HG02884 (cell line): ENCODE results near the gene COPB1.
A peak's percentile ranks its signal among the peaks of the same experiment; 100 is the strongest.
"Not testable (repeated sequence)": the region's sequence is repeated elsewhere in the genome, so short reads cannot be mapped to it uniquely, and the experiment has no call there.

Source experiments
- ATAC-seq: cut with Tn5 transposase; IDR thresholded peaks from one replicate; pipeline ENCODE4 v1.9.1; 2021; ENCODE audit warnings: mild to moderate bottlenecking, moderate library complexity; ENCODE audit not compliant: unreplicated experiment

The COPB1 gene

GRCh38 chr11:14499560-14500180 is at the start of gene COPB1:
Gene COPB1, minus strand, starts transcription at chr11:14499811. Its CDS starts 883 bp downstream, at chr11:14498928.
- peak; percentile 88 for ATAC-seq

GRCh38 chr11:14547440-14547839 is 47.8 kb upstream of the COPB1 start:
- no peak for ATAC-seq

GRCh38 chr11:14546672-14547071 is 47.1 kb upstream of the COPB1 start:
- ATAC-seq, result no peak

GRCh38 chr11:14544611-14545010 is 45.0 kb upstream of the COPB1 start:
- peak; percentile 91 for ATAC-seq

- no peak for ATAC-seq
Observed at GRCh38 chr11:14543260-14543659, 43.6 kb upstream of the COPB1 start.

GRCh38 chr11:14542324-14542723 is 42.7 kb upstream of the COPB1 start:
- ATAC-seq, result no peak

- no peak for ATAC-seq
Observed at GRCh38 chr11:14541192-14541947, 41.8 kb upstream of the COPB1 start.

GRCh38 chr11:14539982-14540421 is 40.4 kb upstream of the COPB1 start:
- no peak for ATAC-seq

- no peak for ATAC-seq
Observed at GRCh38 chr11:14538926-14539554, 39.4 kb upstream of the COPB1 start.

- ATAC-seq, result no peak
Observed at GRCh38 chr11:14538271-14538925, 38.8 kb upstream of the COPB1 start.

GRCh38 chr11:14537134-14537599 is 37.6 kb upstream of the COPB1 start:
- peak; percentile 84 for ATAC-seq

- not testable (repeated sequence) for ATAC-seq
Observed at GRCh38 chr11:14535166-14535565, 35.6 kb upstream of the COPB1 start.

- ATAC-seq, result no peak
Observed at GRCh38 chr11:14529951-14530350, 30.3 kb upstream of the COPB1 start.

GRCh38 chr11:14529321-14529720 is 29.7 kb upstream of the COPB1 start:
- ATAC-seq, result no peak

GRCh38 chr11:14522801-14523200 is 23.2 kb upstream of the COPB1 start:
- no peak for ATAC-seq

- ATAC-seq, result no peak
Observed at GRCh38 chr11:14522245-14522644, 22.6 kb upstream of the COPB1 start.

- ATAC-seq, result no peak
Observed at GRCh38 chr11:14520747-14521151, 21.1 kb upstream of the COPB1 start.

GRCh38 chr11:14519917-14520746 is 20.5 kb upstream of the COPB1 start, which contains the start of gene PSMA1:
Gene PSMA1, minus strand, starts transcription at chr11:14520386. Its CDS starts 87 bp downstream, at chr11:14520299.
- ATAC-seq, result peak; percentile 88

GRCh38 chr11:14519597-14519916 is 19.9 kb upstream of the COPB1 start:
- ATAC-seq, result peak; percentile 15

GRCh38 chr11:14518820-14519219 is 19.2 kb upstream of the COPB1 start:
- no peak for ATAC-seq
